ENCODE data around the gene SORBS1. TPM values are rescaled to one million over a fixed set of nuclear protein-coding genes. Genes with fewer than 3 reads are reported as not detected.

The SORBS1 gene
- polyA plus RNA-seq, 1 donor from 2014 or later: 39.5 TPM

DNA sequence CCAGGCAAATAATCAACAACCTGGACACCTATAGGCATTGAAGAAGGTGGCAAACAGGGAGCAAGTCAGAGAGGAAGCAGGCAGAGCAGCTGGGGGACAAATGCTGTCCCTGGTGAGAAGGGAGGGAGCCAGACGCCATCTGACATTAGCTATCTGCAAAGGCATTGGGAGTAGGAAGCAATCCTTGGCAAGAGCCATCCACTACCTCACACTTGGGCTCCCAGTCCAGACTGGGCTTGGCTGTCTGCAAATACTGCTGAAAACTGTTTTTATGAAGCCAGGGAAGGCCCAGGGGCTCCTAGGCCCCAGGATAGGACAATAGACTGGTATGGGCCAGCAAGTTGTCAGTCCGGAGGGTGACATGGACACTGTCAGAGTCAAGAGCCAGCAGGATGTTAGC, 132.5 kb downstream of the SORBS1 start:
- H3F3A ChIP-seq (ENCODE audit: insufficient read depth, low read length, poor library complexity, severe bottlenecking): no peaks in the 10 kb centered on the region
- no peak overlapping the region for H3K4me3 ChIP-seq (ENCODE audit: low read length)
- no peaks in the 10 kb centered on the region for H3K27me3 ChIP-seq (ENCODE audit: insufficient read depth, low read depth, low read length)
- peaks cover 8% of the 10 kb centered on the region for H3K36me3 ChIP-seq (ENCODE audit: insufficient read depth, low read length)
- no peaks in the 10 kb centered on the region for H3K9me2 ChIP-seq (ENCODE audit: insufficient read depth, low read length)
- no peak overlapping the region for H2AFZ ChIP-seq (ENCODE audit: low read depth, low read length)
- H4K20me1 ChIP-seq (ENCODE audit: insufficient read depth): no peaks in the 10 kb centered on the region
- TF ChIP-seq TAF1 (IDR thresholded peaks at IDR 0.05; ENCODE audit: low read depth) (no peak), POLR2AphosphoS5 (IDR thresholded peaks at IDR 0.05) (no peak), EP300 (conservative IDR thresholded peaks at IDR 0.05; ENCODE audit: poor library complexity, severe bottlenecking) (no peak)
- no peak overlapping the region for H3K27ac ChIP-seq (ENCODE audit: low read length)
- H3K9me3 ChIP-seq (ENCODE audit: low read length): no peaks in the 10 kb centered on the region
- no peak overlapping the region for H3K4me2 ChIP-seq (ENCODE audit: low read length)
- no peak overlapping the region for H3K9ac ChIP-seq (ENCODE audit: low read length)
- no peaks in the 10 kb centered on the region for H3K79me2 ChIP-seq (replicated peaks; ENCODE audit: insufficient read depth, low read length)

DNA sequence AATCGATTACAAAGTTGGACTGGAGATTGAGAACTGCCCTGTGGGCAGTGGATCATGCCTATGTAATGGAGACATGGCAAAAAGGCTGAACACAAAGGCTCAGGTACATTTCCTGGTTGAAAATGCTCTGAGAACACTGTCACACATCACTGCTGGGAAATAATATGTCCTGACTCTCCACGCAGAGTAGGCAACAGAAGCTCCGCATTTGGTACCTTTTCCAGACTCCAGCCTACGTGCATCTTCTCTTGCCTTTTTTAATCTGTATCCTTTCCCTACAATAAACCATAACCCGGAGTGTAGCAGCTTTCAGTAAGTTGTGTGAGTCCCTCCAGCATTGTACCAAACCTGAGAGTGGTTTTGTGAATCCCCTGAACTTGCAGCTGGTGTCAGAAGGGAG, 134.7 kb downstream of the SORBS1 start:
- Histone ChIP-seq H3K9ac (ENCODE audit: low read length) (no peak overlapping the region), H4K20me1 (ENCODE audit: insufficient read depth) (no peaks in the 10 kb centered on the region), H3K27me3 (ENCODE audit: insufficient read depth, low read depth, low read length) (no peaks in the 10 kb centered on the region), H3K27ac (ENCODE audit: low read length) (no peak overlapping the region), H3K9me3 (ENCODE audit: low read length) (no peaks in the 10 kb centered on the region), H3K4me2 (ENCODE audit: low read length) (no peak overlapping the region), H3K9me2 (ENCODE audit: insufficient read depth, low read length) (no peaks in the 10 kb centered on the region), H3F3A (ENCODE audit: insufficient read depth, low read length, poor library complexity, severe bottlenecking) (no peaks in the 10 kb centered on the region), H3K79me2 (replicated peaks; ENCODE audit: insufficient read depth, low read length) (no peaks in the 10 kb centered on the region), H2AFZ (ENCODE audit: low read depth, low read length) (no peak overlapping the region), H3K36me3 (ENCODE audit: insufficient read depth, low read length) (peaks cover 8% of the 10 kb centered on the region), H3K4me3 (ENCODE audit: low read length) (no peak overlapping the region)
- TF ChIP-seq TAF1 (IDR thresholded peaks at IDR 0.05; ENCODE audit: low read depth): no peak

DNA sequence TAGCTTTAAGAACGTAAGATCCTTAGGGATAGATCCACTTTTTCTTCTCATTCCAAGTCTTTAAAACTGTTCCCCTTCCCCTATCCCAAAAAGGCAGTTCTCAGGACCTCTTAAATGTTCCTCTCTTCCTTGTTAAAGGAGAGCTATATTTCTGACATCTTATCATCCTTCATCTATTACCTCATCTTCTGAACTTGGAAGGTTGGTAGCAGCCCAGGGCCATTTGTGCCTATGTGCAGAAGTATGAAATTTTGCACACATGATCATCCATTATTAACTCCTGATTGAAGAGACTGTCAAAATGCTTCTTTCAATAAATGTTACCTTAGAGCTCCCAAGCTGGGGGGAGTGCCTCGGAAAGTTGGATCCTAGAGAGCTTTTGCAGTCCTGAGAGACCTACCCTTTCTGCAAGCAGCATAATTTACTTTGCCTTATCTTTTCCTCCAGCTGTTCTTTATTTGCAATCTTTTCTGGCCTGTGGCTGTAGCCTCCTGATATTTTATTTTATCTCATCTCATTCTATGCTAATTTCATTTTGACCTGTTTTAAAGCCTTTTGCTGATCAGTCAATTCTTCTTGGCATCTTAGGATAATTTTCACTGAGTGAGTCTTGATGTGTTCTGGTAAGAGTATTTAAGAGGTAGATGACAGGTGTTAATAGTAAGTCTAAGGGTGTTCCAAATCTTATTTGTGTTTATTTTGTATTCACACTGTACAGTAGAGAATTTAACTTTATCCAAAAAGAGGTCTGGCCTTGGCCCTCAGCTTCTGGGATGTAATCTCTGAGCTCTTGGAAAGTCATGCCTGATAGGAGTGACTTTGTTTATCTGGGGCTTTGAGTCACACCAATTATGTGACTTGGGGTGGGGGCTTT, 135.3 kb downstream of the SORBS1 start:
- Histone ChIP-seq H3K36me3 (ENCODE audit: insufficient read depth, low read length) (peaks cover 8% of the 10 kb centered on the region), H3F3A (ENCODE audit: insufficient read depth, low read length, poor library complexity, severe bottlenecking) (no peaks in the 10 kb centered on the region), H3K9me3 (ENCODE audit: low read length) (no peaks in the 10 kb centered on the region), H3K27me3 (ENCODE audit: insufficient read depth, low read depth, low read length) (no peaks in the 10 kb centered on the region), H3K4me3 (ENCODE audit: low read length) (no peak overlapping the region), H3K27ac (ENCODE audit: low read length) (no peak overlapping the region), H3K4me2 (ENCODE audit: low read length) (no peak overlapping the region), H3K79me2 (replicated peaks; ENCODE audit: insufficient read depth, low read length) (no peaks in the 10 kb centered on the region), H3K9ac (ENCODE audit: low read length) (no peak overlapping the region), H3K9me2 (ENCODE audit: insufficient read depth, low read length) (no peaks in the 10 kb centered on the region), H4K20me1 (ENCODE audit: insufficient read depth) (no peaks in the 10 kb centered on the region), H2AFZ (ENCODE audit: low read depth, low read length) (no peak overlapping the region)
- no peak for TF ChIP-seq EP300 (conservative IDR thresholded peaks at IDR 0.05; ENCODE audit: poor library complexity, severe bottlenecking)
- no peak for TF ChIP-seq MXI1 (conservative IDR thresholded peaks at IDR 0.05; ENCODE audit: poor library complexity, severe bottlenecking)
- TF ChIP-seq SMC3 (conservative IDR thresholded peaks at IDR 0.05; ENCODE audit: poor library complexity): no peak
- TF ChIP-seq, protein P1, sequence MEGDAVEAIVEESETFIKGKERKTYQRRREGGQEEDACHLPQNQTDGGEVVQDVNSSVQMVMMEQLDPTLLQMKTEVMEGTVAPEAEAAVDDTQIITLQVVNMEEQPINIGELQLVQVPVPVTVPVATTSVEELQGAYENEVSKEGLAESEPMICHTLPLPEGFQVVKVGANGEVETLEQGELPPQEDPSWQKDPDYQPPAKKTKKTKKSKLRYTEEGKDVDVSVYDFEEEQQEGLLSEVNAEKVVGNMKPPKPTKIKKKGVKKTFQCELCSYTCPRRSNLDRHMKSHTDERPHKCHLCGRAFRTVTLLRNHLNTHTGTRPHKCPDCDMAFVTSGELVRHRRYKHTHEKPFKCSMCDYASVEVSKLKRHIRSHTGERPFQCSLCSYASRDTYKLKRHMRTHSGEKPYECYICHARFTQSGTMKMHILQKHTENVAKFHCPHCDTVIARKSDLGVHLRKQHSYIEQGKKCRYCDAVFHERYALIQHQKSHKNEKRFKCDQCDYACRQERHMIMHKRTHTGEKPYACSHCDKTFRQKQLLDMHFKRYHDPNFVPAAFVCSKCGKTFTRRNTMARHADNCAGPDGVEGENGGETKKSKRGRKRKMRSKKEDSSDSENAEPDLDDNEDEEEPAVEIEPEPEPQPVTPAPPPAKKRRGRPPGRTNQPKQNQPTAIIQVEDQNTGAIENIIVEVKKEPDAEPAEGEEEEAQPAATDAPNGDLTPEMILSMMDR (IDR thresholded peaks at IDR 0.05; ENCODE audit: poor library complexity, severe bottlenecking): no peak
- no peak for TF ChIP-seq POLR2AphosphoS5 (IDR thresholded peaks at IDR 0.05)
- TF ChIP-seq TAF1 (IDR thresholded peaks at IDR 0.05; ENCODE audit: low read depth): no peak
- no peak for TF ChIP-seq RAD21 (conservative IDR thresholded peaks at IDR 0.05)
- TF ChIP-seq EZH2 (IDR thresholded peaks at IDR 0.05; ENCODE audit: borderline replicate concordance, insufficient read depth, low read length, poor library complexity, severe bottlenecking): no peak
- TF ChIP-seq, protein P2, sequence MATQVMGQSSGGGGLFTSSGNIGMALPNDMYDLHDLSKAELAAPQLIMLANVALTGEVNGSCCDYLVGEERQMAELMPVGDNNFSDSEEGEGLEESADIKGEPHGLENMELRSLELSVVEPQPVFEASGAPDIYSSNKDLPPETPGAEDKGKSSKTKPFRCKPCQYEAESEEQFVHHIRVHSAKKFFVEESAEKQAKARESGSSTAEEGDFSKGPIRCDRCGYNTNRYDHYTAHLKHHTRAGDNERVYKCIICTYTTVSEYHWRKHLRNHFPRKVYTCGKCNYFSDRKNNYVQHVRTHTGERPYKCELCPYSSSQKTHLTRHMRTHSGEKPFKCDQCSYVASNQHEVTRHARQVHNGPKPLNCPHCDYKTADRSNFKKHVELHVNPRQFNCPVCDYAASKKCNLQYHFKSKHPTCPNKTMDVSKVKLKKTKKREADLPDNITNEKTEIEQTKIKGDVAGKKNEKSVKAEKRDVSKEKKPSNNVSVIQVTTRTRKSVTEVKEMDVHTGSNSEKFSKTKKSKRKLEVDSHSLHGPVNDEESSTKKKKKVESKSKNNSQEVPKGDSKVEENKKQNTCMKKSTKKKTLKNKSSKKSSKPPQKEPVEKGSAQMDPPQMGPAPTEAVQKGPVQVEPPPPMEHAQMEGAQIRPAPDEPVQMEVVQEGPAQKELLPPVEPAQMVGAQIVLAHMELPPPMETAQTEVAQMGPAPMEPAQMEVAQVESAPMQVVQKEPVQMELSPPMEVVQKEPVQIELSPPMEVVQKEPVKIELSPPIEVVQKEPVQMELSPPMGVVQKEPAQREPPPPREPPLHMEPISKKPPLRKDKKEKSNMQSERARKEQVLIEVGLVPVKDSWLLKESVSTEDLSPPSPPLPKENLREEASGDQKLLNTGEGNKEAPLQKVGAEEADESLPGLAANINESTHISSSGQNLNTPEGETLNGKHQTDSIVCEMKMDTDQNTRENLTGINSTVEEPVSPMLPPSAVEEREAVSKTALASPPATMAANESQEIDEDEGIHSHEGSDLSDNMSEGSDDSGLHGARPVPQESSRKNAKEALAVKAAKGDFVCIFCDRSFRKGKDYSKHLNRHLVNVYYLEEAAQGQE (IDR thresholded peaks at IDR 0.05; ENCODE audit: borderline replicate concordance): no peak

Measured in neural cell (in vitro differentiated cells).